NCI-H2171 (cell line): ENCODE data around the gene RIN3.

ENCODE experiments used
- DNase-seq: peaks from one replicate; lab custom pipeline; 2025; lab: John Stamatoyannopoulos, UW

RIN3 gene

GRCh38 chr14:92484132-92484823, 29.3 kb upstream of the RIN3 start:
- DNase-seq, result no peak

GRCh38 chr14:92486881-92487280, 26.7 kb upstream of the RIN3 start:
- no peak for DNase-seq

DNA sequence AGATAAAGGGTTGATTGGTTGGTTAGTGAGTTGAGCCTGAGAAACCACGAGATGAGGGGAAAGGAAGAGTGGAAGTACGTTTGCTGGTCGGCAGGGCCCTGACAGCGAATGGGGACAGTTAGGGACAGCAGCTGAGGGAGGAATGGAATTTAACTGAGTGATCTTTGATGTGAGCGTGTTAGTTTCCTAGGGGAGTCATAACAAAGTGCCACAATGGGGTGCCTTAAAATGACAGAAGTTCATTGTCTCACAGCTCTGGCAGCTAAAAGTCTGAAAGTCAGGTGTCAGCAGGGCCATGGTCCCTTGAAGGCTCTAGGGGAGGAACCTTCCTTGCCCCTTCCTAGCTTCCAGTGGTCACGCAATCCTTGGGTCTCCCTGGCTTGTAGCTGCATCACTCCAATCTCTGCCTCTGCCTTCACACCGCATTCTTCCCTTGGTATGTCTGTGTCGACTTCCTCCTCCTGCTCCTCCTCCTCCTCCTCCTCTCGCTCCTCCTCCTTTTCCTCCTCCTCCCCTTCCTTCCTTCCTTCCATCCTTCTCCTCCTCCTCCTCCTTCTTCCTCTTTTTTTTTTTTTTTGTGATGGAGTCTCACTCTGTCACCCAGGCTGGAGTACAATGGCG, 26.0 kb upstream of the RIN3 start:
- no peak for DNase-seq

DNA sequence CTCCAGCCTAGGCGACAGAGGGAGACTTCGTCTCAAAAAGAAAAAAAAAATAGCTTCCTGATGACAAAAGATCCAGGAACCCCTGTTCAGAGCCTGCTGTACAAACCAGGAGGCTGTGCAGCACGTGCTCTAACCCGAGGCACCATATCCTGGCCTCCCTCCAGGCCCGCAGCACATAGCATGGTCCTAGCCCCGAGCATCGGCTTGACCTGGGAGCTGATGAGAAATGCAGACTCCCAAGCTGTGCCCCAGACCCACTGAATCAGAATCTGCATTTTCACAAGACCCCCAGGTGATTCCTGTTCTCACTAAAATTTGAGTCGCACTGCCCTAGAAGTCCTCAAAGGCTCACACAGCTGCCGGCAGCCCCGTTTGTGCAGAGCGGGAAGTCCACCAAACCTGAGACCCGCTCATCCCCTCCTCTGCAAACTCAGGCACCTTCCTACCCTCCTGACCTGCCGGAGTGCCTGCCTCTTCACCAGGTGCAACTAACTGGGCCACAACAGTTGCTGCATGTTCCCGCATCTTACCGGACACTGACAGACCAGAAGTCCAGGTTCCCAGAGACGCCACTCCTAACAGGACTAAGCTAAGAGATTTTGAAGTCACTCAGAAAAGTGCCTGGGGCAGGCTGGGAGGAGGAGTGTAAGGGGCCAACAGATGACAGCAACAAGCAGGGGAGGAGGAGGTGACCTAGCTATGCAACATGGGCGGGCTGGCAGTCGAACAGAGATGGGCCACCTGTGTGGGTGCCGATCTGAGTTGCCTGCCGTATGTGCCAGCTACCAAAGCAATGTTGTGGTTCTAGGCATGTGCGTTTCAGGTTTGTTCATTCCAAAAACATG, 24.0 kb upstream of the RIN3 start:
- DNase-seq, result no peak

GRCh38 chr14:92490239-92490959, 23.2 kb upstream of the RIN3 start:
- DNase-seq, result no peak

DNA sequence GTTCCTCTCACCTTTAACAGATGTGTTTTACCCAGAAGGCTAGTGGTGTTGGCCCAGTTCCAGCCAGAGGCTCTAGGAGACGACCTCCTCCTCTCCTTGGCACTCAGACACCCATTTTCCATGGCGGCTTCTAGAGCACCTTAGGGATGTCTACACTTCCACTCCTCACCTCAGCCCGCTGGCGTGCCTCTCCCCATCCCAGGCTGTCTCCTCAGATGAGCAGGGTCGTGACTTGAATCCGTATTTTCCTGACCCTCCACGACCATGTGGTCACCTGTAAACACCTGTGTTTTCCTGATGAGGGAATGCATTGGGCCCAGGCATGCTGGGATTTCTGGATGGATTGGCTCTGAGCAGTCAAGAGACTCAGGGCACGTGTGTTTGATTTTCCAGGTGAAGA, 21.8 kb upstream of the RIN3 start:
- no peak for DNase-seq

DNA sequence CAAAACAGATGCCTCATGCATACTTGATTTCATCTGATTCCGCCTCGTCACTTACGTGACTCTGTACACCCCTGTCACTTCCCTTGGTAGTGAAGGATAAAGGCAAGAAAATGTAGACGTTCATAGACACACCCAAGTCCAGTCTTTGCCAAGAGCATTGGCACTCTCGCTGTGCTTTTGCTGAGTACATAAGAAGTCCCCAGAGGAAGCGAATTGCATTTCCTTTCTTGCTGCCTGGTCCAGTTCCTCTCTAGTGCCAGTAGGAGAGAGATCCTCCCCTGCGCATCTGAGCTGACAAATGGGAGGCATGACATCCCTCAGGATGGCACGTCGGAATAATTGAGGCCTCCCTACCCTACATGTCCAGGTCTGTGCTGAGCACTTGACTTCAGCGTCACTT, 21.3 kb upstream of the RIN3 start:
- no peak for DNase-seq

- DNase-seq, result no peak
Observed at GRCh38 chr14:92493024-92493423, 20.6 kb upstream of the RIN3 start.

GRCh38 chr14:92493492-92493891, 20.1 kb upstream of the RIN3 start:
- DNase-seq, result no peak

- no peak for DNase-seq
Observed at GRCh38 chr14:92494512-92494911, 19.1 kb upstream of the RIN3 start.

- DNase-seq, result no peak
Observed at GRCh38 chr14:92495027-92495426, 18.6 kb upstream of the RIN3 start.

DNA sequence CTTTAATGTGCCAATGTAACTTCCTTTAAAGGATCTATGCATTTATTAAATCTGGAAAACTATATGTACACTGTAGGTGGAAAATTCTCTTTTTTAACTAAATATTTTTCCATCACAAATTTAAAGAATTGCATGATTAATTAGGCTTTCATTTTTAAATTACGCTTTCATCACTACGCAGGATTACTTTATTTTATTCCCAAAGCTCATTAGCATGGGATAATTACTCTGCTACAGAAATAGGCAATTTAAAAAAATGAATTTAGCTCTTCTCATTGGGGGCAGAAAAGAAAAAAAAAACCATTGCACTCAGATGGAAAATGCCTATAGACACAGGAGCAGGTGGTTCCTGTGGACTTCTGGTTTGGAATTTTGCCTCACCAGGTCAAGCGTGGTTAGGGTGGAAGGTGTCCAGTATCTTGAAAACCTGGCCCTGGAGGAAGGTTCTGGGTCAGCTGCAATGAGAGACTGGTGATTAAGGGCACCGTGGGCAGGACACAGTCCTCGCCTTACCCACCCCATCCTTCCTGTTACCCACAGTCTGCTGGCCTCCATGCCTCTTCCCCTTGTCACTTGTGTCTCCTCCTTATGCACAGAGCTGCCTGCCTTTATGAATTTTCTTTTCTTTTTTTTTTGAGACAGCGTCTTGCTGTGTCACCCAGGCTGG, 17.3 kb upstream of the RIN3 start:
- no peak for DNase-seq

- no peak for DNase-seq
Observed at GRCh38 chr14:92497391-92497790, 16.2 kb upstream of the RIN3 start.

DNA sequence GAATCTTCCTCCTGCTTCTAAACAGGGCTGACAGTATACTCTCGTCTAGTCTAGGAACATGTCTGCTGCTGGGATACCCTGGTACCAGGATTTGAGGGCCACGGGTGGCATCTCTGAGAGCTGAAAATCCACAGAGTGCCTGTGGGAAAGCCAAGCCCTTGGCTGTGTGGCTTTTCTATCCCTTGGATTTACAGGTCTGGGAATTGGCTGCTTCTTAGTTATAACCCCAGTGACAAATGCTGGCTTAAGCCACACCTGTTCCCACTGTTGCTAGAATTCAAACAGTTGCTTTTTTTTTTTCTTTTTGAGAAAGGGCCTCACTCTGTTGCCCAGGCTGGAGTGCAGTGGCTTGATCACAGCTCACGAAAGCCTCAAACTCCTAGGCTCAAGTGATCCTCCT, 14.3 kb upstream of the RIN3 start:
- no peak for DNase-seq

GRCh38 chr14:92500491-92500941, 13.1 kb upstream of the RIN3 start:
- DNase-seq, result no peak

DNA sequence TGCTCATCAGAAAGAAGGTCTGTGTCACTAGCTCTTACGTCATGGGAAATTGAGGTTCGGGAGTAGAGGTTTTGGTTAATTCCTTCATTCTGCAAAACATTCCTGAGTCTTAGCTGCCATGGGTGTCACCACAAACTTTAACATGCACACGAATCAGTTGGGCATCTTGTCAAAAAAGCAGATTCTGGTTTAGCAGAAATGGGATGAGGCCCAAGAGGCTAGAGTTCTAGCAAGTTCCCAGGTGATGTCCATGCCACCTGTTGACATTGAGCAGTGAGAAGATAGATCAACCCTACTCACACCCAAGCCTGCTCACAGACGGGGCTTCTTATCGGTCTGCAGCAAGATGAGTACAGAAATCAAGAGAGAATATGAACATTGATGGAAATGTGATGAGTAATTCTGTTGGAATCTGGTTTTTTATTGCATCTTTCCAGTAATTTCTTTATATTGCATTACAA, 11.7 kb upstream of the RIN3 start:
- no peak for DNase-seq

DNA sequence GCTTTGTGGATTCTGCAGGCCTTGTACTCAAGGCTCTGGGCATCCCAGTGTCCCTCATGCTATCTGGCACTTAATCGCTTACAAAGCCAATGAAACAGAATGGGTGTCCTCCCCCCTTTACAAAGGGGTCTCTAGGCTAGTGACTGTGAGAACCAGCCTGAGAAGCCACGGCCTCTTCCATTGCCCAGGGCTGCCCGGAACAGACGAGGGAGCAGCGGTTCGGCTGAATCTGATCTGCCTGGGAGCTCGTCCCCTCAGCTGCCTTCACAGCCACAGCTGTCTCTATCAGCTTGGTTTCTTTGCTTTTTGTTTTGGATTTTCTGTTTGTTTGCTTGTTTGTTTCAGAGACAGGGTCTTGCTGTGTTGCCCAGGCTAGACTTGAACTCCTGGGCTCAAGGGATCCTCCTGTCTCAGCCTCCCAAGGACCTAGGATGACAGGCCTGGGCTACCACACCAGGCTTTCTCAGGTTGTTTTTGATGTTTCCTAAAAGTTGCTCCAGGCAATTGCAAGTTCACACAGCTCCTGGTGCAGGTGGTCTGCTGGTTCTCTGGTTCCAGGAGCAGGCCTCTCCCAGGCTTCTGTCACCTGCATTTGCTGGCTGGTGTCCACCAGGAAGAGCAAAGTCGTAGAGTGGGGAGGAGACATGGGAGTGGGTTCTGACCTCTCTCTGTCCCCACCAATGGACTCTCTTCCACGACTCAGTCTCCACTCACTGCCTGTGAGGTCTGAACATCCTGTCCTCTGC, 10.9 kb upstream of the RIN3 start:
- DNase-seq, result no peak

GRCh38 chr14:92503756-92504491, 9.7 kb upstream of the RIN3 start:
- no peak for DNase-seq

GRCh38 chr14:92505826-92506225, 7.8 kb upstream of the RIN3 start:
- DNase-seq, result no peak

DNA sequence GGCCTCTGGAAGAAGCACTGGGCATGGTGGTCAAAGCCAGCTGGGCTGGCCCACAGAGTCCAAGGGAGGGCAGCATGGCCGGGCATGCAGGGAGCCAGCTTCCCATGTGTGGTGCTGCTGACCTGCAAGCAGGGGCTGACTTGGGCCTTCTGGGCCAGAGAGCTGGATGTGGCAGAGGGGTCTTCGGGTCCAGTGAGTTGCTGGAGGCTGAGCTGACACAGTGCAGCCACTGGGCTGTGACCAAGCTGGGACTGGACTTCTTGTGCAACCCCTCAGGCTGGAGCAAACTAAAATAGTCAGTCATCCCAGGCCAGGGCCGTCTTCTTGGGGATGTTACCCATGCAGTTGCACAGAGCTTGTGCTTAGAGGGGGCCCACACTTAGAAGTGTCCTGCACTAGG, 7.3 kb upstream of the RIN3 start:
- no peak for DNase-seq
